ENCODE measurements around the gene ASTN2.

DNA sequence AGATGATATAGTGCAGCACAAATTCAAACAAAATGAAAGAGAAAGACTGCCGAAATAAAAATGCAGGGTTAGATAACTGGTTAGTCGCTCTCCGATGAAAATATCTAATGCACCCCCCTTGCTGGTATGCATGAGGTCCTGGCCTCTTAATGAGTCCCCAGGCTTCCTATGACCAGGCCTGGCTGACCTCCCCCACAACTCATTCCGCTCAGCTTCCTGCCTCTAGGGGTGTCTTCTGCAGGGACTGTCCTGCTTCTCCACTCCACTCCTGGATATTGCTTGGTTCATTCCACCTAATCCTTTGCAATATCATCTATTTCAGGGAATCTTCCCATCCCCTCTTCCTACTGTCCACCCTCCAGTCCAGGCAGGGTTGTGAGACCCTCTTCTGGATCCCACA, 341.8 kb downstream of the ASTN2 start:
- TF ChIP-seq CTCF (IDR thresholded peaks at IDR 0.05) (no peak), POLR2A (IDR thresholded peaks at IDR 0.05) (no peak)

Data from thyroid gland (tissue), 4 donors.